NCI-H460 (cell line): ENCODE measurements around the gene GALNT18. TPM values are rescaled to one million over a fixed set of nuclear protein-coding genes. Genes with fewer than 3 reads are reported as not detected.
"Not testable (repeated sequence)": the region's sequence is repeated elsewhere in the genome, so short reads cannot be mapped to it uniquely, and the experiment has no call there.

Experiments
- DNase-seq: peaks from one replicate; pipeline ENCODE4 v3.0.0-alpha.2; 2016; ENCODE audit warnings: low read depth; ENCODE audit errors: extremely low read depth
- total RNA-seq: library from RNA; depleted of rRNA; stranded (reverse); fragments of >200 nt; shearing (Covaris generic); gene quantifications from 2 replicates; pipeline ENCODE4 v1.2.3, GENCODE V29; 2014

Gene GALNT18
- total RNA-seq, 1 experiment from 2014 or later = 4.6 TPM

DNA sequence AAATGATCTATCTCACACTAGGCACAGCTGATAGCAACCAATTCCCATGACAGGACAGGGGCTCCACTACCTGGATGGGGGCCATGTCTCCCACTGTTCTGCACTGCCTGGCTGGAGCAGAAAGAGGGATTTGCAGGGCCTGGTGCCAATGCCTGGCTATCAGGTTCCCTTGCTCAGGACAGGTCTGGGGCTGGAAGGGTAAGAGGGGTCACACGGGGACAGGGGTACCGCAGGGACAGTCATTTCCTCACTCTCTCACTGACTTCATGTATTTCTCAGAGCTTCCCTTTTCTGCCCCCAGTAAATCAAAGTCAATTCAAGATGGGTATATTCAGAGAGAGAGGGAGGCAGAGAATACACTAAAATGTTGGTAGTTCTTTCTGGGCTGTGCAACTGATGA lies 149.7 kb downstream of the GALNT18 start:
- DNase-seq = no peak

DNA sequence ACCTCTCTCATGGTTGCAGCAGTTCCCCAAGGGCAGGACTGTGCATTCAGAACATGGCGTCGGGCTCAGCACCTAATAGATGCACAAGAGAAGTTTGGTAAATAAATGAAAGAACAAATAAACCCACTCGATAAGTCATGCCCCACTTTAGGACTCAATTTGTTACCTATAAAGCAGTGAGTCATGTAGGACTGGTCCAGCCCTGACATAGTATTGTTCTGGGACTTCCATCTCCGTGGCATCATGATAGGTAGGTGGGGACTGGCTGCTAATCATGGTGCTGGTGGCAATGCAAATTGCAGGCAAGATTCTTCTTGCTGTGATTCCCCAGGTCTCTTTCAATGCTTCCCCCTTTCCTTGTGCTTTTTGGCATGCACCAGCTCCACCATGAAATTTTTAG lies 150.6 kb downstream of the GALNT18 start:
- no peak for DNase-seq

DNA sequence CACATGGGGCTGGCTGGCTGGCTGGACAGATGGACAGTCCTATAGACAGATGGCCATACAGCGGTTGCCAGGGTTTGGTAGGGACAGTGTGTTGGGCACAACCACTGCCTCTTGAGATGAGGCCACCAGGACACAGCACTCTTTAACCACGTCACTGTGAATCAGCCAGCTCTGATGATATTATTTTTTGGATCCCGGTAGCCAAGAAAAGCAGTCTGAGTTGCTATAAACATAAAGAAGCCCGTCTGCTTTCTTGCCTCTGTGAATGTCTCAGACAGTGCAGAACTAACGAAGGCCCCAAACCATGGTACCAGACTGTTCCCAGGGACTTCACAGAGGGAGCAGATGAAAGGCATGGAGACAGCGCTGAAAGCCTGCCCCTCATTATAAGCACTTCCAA lies 152.9 kb downstream of the GALNT18 start:
- DNase-seq = no peak

DNA sequence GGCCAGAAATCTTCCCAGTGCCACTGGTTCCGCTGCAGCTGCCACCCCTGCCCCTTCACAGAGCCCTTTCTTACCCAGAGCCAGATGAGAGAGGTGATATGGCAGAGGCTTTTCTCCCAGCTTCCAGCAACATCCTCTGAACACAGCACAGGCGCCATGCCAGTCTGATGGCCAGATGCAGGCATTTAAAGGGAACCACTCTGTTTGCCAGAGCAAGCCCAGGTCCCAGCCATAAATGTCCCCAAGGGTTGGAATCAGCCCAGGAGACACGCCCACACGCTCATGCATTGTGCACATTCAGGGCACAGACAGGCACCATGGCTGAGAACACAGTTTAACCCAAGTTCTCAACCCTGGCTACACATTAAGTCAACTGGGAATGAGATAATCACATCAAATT lies 154.5 kb downstream of the GALNT18 start:
- no peak for DNase-seq

DNA sequence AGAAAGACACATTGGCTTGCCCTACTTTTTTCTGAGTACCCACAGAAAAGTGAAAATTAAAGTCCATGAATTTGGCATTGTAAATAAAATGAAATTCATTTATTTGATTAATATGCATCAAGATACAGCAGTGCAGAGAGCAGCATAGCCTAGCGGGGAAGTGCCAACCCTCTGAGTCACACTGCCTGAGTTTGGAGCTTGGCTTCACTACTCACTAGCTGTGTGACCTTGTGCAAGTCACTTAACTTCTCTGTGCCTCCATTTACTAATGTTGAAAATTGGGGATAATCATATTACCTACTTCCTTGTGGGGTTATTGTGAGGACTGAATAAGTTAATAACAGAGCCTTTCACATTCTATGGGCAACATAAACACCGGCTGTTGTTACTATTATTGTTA lies 157.2 kb downstream of the GALNT18 start:
- DNase-seq = no peak

DNA sequence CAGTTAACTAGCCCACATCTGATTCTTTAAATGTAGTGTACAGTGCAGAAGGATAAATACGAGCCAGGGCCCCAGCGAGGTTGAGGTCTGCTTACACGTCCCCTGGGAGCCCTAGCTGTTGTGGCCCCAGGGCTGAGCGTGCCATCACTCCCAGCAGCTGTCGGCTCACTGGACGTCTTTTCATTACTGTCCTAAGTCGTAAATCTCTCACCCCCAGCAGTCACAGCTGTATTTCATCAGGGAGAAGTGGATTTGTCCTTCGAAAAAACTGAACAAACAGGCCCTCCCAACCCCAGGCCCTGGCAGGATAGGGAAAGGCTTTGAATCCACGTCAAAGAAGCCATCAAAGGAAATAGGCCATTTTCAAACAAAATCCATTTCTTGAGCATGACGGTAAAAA lies 158.4 kb downstream of the GALNT18 start:
- DNase-seq = peak; percentile 2

DNA sequence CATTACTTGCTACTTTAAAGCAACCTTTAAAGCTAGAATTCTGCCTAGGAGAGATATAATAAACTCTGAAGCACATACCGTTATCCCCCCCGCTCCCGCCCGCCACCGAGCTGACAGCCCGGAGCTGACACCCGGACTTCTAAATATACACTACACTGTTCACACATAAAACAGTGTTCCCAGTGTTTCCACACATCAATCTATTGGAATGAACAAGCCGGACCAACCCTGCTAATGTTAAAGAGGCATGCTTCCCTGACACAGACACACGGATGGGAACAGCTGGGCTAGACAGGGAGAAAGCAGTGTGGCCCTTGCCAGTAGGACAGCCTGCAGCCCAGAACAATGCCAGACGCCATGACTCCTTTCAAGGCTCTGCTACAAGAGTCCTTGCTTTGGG lies 160.3 kb downstream of the GALNT18 start:
- DNase-seq = no peak

DNA sequence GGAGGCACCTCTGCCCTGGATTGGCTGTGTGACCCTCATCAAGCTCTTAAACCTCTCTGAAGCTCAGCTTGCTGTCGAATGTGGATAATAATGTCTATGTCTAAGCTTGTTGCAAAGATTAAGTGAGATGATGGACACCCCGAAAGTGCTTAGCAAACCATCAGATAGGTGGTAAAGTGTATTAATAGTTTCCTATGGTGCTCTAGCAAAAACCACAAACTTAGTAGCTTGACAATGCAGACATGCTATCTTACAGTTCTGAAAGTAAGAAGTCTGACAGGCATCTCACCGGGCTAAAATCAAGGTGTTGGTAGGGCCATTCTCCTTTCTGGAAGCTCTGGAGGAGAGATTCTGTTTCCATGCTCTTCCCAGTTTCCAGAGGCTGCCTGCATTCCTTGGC lies 162.2 kb downstream of the GALNT18 start:
- DNase-seq = no peak

DNA sequence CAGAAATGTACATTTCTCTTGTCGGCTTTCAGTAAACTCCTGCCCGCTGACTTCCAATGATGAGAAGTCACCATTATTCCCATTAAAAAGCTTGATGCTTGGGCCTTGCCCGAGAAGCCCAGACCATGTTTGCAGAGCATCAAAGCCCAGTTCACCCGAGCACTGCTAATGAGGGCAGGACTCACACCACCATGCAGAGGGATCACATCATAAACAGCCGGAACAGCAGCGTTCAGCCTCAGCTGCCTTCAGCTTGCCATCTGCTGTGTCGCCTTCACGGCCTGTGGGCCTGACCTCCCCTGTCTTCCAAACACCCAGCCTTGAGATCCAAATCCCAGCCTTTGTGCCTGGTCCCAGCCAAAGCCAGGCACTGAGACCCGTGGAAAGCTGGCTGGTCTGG lies 163.3 kb downstream of the GALNT18 start:
- no peak for DNase-seq

DNA sequence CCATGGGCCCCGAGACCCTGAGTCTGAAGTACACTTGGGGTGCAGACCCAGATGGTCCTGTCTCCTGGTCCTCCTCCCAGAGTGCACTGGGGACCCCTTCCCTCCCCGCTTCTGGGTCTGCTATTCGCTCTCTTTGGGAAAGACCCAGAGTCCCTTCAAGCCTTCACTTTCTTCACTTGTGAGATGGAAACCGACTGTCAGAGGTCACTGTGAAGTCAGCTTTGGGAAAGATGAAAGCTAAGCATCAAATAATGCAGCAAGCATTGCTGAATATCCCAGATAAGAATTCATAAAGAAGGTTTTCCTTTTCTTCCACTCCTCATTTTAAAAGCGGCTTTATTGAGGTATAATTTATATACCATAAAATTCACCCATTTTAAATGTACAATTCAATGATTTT lies 163.8 kb downstream of the GALNT18 start:
- DNase-seq = no peak

DNA sequence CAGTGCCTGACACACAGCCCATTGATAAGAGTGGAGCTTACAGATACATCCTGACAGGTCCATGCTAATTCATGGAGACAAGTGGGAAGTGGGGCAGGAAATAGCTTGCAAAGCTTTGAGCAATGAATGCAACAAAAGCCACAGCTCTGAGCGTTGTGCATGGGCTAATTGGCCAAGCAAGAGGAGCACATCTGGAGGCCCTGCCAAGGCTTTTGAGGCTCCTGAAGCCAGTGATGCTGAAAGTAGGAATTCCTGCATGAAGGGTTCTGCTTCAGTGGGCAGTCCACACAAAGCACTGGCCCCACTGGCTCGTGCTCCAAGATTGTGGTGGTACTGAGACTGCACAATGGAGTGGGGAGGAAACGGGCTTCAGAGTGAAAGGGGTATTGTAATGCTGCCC lies 164.9 kb downstream of the GALNT18 start:
- no peak for DNase-seq

DNA sequence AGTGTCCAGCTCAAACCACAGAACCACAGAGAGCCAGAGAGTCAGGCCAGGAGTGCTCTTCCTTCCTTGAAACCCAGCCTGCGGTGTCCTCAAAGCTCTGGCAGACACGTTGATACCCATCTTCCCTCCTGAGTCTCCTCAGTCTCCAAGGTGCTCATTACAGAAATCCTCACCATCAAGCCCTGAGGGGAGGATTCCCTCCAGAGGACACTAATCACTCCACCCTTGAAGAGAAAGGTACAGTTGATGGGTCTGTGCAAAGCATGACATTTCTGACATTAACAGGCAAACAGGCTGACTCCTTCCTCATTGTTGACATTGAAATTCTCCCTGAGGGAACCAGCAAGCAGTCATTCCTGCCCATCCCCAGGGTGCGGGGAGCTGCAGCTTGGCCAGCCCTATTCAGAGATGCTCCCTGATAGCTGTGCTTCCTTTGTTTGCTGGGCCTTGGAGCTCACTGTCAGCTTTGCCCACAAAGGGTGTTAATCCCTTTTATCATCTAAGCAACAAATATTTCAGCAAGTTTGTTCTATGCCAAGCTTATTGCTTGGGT lies 167.1 kb downstream of the GALNT18 start:
- no peak for DNase-seq

DNA sequence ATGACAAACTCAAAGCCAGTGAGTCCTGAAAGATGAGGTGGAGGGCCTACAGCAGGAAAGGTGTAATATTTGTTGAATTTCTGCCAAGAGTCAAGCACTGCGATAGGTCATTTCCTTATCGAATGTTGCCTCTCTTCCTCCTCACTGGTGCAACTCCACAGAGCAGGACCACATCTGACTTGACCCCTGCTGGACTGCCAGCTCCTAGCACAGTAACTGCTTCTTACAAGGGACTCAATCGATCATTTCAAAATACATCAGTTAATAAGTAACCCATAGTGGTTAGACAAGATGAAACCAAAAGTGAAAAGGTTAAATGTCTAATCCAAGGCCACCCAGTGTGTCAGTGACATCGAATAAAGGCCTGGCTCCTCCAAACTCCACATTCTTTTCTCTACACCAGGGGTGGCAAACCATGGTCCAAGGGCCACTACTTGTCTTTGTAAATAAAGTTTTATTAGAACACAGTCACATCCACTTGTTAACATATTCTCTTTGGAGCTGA lies 170.3 kb downstream of the GALNT18 start:
- DNase-seq = no peak

DNA sequence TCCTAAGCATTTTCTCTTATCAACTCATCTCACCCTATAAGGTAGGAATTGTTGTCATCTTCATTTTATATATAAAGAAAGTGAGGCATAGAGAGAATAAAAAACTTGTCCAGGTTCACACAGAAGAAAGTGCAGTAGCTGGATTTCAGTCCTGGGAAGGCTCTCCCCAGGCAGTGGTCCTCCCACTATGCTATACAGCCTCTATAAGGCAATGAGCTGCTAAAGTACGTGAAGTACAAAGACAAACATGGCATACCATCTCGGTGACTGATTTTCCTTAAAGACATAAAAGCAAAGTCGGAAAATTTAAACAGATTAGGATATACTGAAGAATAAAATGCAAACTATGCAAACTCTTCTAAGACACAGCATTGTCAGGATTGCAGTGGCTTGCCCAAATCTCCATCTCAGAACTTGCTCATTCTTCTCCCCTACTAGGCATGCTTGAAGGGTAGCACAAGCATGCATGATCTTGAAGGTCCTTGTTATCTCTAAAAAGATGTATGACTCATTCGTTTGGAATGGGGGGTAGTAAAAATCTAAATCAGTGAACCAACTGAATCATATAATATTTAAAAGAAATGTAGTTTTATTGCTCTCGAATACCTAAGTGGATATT lies 171.0 kb downstream of the GALNT18 start:
- DNase-seq = no peak

DNA sequence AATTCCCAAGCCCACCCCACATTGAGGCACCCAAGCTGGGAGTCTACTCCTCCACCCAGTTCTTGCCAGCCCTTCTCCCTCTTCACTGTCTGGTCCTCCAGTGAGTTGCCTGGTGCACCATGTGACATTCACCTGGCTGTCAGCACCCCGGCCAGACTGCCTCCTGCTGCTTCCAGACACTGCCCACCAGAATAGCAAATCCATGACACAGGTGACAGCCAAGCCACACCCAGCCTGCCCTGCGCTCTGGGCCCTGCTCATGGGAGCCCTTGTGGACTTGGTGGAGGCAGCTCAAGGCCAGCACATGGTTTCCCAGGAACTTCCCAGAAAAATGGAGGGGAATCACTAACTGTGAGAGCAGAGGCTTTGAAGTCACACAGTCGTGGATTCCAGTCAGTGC lies 172.5 kb downstream of the GALNT18 start:
- DNase-seq = no peak

DNA sequence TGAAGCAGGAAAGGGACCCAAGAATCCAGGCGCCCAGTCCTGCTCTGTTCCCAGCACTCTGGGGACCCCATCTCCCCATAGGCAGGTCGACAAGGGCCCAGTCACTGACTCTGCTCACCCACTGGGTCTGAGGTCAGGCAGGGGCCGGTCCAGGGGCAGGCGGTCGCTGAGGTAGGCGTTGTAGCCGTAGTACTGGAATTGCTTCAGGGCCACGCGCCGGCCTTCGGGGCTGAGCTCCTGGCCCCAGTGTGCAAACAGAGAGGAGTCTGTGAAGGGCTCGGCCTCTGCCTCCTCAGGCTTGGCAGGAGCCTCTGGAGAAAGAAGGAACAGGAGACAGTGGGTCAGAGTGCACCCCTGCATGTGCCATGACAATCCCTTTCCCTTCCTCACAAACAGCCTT lies 173.2 kb downstream of the GALNT18 start:
- DNase-seq = no peak

DNA sequence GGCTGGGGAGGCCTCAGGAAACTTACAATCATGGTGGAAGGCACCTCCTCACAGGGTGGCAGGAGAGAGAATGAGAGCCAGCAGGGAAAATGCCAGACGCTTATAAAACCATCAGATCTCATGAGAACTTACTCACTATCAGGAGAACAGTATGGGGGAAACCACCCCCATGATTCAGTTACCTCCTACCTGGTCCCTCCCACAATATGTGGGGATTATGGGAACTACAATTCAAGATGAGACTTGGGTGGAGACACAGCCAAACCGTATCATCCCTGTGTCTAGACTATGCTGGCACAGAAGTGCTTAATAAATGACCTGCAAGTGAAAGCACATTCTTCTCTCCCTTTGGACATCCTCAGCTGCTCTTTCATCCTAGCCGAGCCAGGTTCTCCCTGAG lies 174.2 kb downstream of the GALNT18 start:
- DNase-seq = not testable (repeated sequence)

DNA sequence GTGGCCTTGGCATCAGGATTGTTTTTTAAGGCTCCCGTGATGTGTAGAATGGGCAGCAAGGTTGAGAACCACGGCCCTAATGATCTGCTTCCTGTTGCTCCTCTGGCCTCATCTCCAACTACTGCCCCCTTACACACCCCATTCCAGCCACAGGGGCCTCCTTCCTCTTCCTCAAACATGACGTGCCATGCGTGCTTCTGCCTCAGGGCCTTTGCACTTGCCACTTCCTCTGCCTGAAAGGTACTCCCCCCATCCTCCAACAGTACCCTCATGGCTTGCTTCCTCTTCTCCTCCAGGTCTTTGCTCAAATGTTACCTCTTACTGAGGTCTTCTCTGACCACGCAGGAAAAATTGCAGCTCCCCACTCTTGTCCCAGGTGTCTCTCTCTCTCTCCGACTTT lies 174.8 kb downstream of the GALNT18 start:
- DNase-seq = no peak

DNA sequence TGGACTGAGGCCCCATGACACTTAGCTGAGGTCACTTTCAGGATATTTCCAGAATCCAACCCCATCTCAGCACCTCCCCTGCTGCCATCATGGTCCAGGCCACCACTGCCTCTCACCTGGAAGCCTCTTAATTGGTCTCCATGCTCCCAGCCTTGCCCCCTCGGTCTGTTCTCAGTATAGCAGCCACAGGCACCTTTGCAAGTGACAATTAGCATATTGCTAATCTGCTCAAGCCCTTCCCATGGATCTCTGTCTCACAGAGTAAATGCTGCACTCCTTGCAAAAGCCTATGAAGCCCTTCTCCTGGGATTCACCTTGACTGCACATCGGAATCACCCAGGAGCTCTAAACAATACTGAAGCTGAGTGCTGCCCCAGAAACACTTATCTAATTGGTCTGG lies 175.2 kb downstream of the GALNT18 start:
- no peak for DNase-seq

DNA sequence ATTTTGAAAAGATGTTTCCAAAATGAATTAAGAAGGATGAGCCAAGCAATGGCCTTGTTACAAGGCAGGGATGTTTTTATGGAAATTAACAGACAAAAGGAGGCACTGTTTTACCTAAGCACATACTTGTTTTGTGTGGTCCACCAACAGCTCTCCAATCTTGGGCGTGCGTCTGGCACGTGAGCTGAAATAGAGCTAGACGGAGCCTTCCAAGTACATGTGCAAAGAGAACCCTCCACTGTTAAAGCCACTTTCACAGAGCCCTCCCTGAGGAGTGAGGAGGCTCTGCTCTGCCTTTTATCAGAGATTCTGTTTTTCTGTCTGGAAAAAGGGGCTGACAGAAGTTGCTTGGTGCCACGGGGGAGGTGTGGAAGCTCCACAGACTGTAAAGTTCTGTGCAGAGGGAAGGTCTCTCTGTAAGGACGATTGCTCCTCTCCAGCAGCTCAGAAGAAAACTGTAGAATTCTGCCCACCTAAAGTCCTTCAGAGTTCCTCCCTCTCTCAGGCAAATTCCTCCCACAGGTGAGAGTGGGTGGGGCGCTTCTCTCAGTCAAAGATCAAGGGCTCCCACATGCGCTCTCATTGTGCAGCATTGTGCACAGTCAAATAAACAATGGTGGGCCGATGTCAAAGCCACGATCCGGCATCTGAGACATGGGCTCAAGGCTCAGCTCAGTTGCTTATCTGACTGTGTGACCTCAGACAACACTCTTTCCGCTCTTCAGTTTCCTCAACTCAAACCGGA lies 176.2 kb downstream of the GALNT18 start:
- no peak for DNase-seq

DNA sequence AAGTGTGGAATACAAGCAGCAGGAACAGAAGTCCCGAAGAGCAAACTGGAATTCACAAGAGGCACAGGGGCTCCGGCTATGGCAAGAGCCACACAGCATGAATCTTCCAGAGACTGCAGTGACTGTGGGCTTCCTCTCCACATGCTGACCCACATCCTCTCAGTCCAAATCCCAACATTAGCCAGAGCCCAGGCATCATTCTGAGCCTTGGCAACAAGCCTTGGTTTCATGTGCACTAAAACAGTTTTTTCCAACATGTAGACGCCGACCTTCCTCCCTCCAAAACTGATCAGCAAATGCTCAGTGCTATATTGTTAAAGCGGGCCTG lies 177.0 kb downstream of the GALNT18 start:
- no peak for DNase-seq

DNA sequence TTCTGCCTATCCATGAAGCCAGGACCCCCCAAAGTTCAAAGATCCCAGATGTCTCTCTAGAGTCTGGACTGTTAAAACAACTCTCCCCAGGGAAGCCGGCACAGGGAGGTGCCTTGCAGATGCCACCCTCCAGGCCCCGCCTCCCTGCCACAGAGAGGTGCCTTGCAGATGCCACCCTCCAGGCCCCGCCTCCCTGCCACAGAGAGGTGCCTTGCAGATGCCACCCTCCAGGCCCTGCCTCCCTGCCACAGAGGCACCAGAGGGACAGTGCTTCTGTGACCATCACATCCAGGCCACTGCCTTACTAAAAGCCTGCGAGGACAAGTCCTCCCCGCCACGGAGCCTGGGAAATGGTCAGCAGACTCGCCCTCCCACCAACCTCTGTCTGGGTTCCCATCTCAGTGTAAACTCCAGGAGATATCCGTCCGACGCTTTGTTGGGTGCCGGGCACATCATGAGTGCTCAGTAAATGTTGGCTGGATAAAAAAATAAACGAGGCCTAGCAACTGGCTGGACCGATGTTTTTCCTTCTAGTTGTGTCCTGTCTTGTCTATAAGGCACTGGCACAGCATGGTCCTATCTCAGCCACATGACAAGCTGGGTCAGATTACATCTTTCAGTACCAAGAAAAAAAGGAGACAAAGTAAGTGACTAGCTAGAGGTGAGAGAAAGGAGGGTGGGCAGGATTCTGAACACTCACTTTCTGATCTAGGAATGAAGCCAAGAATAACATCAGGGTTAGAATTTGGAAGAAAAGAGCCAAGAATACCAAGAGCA lies 177.6 kb downstream of the GALNT18 start:
- DNase-seq = no peak
